ENCODE measurements around the gene IPO7.

The IPO7 gene

DNA sequence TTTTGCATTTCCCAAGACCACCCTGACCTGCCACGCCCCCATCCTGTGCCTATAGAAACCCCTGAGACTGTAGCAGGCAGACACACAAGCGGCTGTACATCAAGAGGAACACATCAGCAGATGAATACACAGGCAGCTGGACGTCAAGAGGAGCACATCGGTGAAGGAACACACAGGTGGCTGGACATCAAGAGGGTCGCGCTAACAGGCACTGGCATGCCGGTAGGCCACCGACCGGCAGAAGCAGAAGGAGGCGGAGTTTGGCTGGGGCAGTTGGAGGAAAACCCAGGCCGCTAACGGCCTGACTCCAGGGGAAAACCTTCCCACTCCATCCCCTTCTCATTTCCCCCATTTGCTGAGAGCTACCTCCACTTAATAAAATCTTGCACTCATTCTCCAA, 5.4 kb upstream of the IPO7 start:
- DNase-seq (ENCODE audit: low read depth): no peak
- H3K4me3 ChIP-seq (ENCODE audit: low read depth, low read length): no peak overlapping the region
- TF ChIP-seq, protein P1, sequence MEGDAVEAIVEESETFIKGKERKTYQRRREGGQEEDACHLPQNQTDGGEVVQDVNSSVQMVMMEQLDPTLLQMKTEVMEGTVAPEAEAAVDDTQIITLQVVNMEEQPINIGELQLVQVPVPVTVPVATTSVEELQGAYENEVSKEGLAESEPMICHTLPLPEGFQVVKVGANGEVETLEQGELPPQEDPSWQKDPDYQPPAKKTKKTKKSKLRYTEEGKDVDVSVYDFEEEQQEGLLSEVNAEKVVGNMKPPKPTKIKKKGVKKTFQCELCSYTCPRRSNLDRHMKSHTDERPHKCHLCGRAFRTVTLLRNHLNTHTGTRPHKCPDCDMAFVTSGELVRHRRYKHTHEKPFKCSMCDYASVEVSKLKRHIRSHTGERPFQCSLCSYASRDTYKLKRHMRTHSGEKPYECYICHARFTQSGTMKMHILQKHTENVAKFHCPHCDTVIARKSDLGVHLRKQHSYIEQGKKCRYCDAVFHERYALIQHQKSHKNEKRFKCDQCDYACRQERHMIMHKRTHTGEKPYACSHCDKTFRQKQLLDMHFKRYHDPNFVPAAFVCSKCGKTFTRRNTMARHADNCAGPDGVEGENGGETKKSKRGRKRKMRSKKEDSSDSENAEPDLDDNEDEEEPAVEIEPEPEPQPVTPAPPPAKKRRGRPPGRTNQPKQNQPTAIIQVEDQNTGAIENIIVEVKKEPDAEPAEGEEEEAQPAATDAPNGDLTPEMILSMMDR (IDR thresholded peaks at IDR 0.05; ENCODE audit: low read depth, low read length): no peak
- TF ChIP-seq POLR2A (IDR thresholded peaks at IDR 0.05; ENCODE audit: extremely low read depth, insufficient read length): no peak
- TF ChIP-seq, protein P2, sequence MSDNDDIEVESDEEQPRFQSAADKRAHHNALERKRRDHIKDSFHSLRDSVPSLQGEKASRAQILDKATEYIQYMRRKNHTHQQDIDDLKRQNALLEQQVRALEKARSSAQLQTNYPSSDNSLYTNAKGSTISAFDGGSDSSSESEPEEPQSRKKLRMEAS (IDR thresholded peaks at IDR 0.05; ENCODE audit: low read depth, low read length): no peak
- TF ChIP-seq MYC (IDR thresholded peaks at IDR 0.05; ENCODE audit: low read depth, low read length): no peak

DNA sequence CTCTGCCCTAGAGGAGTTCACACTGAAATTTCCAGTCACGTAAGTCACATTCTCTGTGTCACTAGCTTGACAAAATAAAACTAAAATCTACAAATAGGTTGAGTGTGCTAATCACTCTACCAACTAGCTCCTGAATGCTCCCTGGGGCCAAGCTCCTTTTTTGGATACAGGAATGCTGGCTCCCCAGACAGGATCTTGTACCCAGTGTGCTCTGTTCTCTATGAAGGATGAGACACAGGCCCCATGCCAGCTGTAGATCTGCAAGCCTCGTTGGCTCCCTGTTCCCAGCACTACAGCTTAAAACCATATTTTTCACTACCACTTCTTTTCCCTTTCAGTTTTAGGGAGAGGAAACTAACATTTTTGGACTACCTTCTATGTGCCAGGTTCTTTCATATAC, 3.7 kb upstream of the IPO7 start:
- no peak overlapping the region for H3K4me3 ChIP-seq (ENCODE audit: low read depth, low read length)
- no peak for DNase-seq (ENCODE audit: low read depth)
- TF ChIP-seq MYC (IDR thresholded peaks at IDR 0.05; ENCODE audit: low read depth, low read length) (no peak), POLR2A (IDR thresholded peaks at IDR 0.05; ENCODE audit: extremely low read depth, insufficient read length) (no peak)
- TF ChIP-seq, protein P1 (IDR thresholded peaks at IDR 0.05; ENCODE audit: low read depth, low read length): no peak
- TF ChIP-seq, protein P2 (IDR thresholded peaks at IDR 0.05; ENCODE audit: low read depth, low read length): no peak

DNA sequence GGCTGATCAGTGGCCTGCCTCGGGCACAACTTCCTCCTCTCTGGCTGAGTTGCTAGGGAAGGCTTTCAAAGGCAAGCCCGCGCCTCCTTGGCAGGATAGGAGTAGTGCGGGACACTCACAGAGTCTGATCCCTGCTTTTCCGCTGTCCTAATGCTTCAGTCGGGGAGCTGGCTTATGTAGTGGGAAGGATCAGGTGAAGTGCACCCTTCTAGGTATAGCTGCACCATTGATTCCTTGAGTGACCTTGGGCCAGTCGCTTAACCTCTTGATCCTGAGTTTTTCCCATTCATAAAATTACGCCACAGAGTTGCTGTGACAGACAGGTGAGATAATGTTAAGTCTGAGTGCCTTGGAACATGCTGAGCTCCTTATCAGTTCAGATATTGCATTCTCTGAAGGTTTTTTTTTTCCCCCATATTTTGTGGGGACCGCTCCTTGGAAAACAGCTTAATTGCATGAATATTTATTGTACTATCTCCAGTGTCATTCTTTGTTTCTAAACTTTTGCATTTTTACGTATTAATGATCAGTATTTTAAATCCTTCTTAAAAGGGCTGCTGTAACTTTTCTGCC, 961 bp downstream of the IPO7 start:
- DNase-seq (ENCODE audit: low read depth): peak; percentile 77
- TF ChIP-seq, protein P1 (IDR thresholded peaks at IDR 0.05; ENCODE audit: low read depth, low read length): no peak
- TF ChIP-seq MYC (IDR thresholded peaks at IDR 0.05; ENCODE audit: low read depth, low read length) (no peak), POLR2A (IDR thresholded peaks at IDR 0.05; ENCODE audit: extremely low read depth, insufficient read length) (no peak)
- TF ChIP-seq, protein P2 (IDR thresholded peaks at IDR 0.05; ENCODE audit: low read depth, low read length): no peak
- peak overlapping the region; percentile 100 for H3K4me3 ChIP-seq (ENCODE audit: low read depth, low read length)

DNA sequence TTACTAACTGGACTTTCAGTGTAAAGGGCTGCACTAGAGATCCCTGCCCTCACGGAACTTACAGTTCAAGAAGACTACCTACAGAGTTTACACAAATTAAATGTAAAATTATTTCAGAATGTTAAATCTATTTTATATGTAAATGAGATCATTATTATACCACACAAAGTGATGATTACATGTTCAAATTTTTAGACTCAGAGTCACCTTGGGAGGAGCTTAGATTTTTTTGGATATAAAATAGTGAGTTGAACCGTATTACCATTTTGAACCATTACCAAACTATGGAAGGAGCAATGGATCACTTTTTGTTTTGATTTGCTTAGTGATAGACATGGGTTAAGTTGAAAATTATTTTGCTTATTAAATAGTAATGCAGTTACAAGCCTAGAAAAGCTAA, 1.6 kb downstream of the IPO7 start:
- DNase-seq (ENCODE audit: low read depth): no peak
- H3K4me3 ChIP-seq (ENCODE audit: low read depth, low read length): peak overlapping the region; percentile 100
- TF ChIP-seq POLR2A (IDR thresholded peaks at IDR 0.05; ENCODE audit: extremely low read depth, insufficient read length): no peak
- TF ChIP-seq MYC (IDR thresholded peaks at IDR 0.05; ENCODE audit: low read depth, low read length): no peak
- TF ChIP-seq, protein P2 (IDR thresholded peaks at IDR 0.05; ENCODE audit: low read depth, low read length): no peak
- TF ChIP-seq, protein P1 (IDR thresholded peaks at IDR 0.05; ENCODE audit: low read depth, low read length): no peak

DNA sequence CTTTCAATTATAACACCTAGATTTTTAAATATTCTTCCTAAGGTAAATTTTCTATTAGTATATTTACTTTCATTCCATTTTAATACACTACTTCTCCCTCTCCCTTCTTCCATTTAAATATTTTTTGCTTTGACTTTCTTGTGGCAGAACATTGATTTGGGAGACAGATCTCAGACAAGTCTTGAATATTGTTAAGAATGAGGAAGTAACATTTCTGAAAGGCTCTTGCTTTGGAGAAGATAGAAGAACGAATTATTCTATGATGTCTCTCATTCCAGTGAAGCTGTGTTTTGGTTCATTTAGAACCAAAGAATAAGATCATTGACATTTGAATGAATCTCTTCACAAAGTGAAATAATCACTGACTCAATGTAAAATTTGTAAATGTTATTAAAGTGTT, 2.4 kb downstream of the IPO7 start:
- peak; percentile 43 for DNase-seq (ENCODE audit: low read depth)
- no peak for TF ChIP-seq MYC (IDR thresholded peaks at IDR 0.05; ENCODE audit: low read depth, low read length)
- no peak for TF ChIP-seq POLR2A (IDR thresholded peaks at IDR 0.05; ENCODE audit: extremely low read depth, insufficient read length)
- TF ChIP-seq, protein P2 (IDR thresholded peaks at IDR 0.05; ENCODE audit: low read depth, low read length): no peak
- TF ChIP-seq, protein P1 (IDR thresholded peaks at IDR 0.05; ENCODE audit: low read depth, low read length): no peak
- H3K4me3 ChIP-seq (ENCODE audit: low read depth, low read length): peak overlapping the region; percentile 100

Measured in NB4 (cell line).